Spleen (tissue), 7 donors: ENCODE results near the gene CCND2.

Source experiments
- CTCF ChIP-seq, 11 experiments: fragments of 200-600 bp in 7 of 11; fragments of 450-650 bp in 4 of 11; sonication (generic) in 4 of 11; IDR thresholded peaks in 8 of 11; conservative IDR thresholded peaks in 3 of 11; 1 replicate in 7 of 11; 2 replicates in 4 of 11; pipeline versions ENCODE4 v1.4.0 to v1.8.0; 2016 to 2021; ENCODE audit warnings: antibody characterized with exemption in 11 of 11, inconsistent platforms in 4 of 11, mild to moderate bottlenecking in 1 of 11
- POLR2A ChIP-seq, 3 donors: fragments of 450-650 bp; IDR thresholded peaks; one replicate each; pipeline ENCODE4 v1.5.1; 2017; ENCODE audit warnings: antibody characterized with exemption in 3 of 3, mild to moderate bottlenecking in 1 of 3
- donor health status: DM: no; HTN: no; CAD: no; lungs with moderate emphysema.
- donor health status: DM: no; HTN: no; CAD: no.
- donor health status: DM: no; HTN: no; CAD: no.

GRCh38 chr12:4240161-4240783 is 33.3 kb upstream of the CCND2 start:
- TF ChIP-seq CTCF (IDR thresholded peaks at IDR 0.05 in 8 of 11, conservative IDR thresholded peaks at IDR 0.05 in 3 of 11): no peak
- no peak for TF ChIP-seq POLR2A (IDR thresholded peaks at IDR 0.05)
